GM20431 (cell line): ENCODE results near the gene PPP4C.

Source experiments
- in situ Hi-C: fragments of 300-500 bp; cut with MseI, MboI; formaldehyde crosslinking; loops from one replicate; pipeline ENCODE4 v1.15.0; 2020; ENCODE audit warnings: low sequenced_read_pairs; ENCODE audit not compliant: unreplicated experiment

Gene PPP4C

DNA sequence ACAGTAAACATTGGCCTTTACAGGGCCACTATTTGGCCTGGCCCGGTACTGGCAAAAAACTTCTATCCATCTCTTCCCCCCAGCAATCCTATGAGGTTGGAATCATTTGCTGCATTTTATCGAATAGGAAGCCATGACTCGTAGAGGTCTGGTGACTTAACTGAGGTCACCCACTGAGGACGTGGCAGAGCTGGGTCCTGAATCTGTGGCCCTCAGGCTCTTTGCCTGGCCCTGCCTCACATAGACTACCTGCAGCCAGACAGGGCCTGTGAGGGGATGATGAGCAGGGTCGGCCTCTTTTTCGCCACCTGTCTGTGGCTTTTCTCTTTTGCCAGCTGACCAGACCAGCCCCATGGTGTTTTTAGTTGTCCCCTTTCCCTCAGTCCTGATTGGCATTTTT is 1.9 kb downstream of the PPP4C start:
- in situ Hi-C loops: no loop called here

DNA sequence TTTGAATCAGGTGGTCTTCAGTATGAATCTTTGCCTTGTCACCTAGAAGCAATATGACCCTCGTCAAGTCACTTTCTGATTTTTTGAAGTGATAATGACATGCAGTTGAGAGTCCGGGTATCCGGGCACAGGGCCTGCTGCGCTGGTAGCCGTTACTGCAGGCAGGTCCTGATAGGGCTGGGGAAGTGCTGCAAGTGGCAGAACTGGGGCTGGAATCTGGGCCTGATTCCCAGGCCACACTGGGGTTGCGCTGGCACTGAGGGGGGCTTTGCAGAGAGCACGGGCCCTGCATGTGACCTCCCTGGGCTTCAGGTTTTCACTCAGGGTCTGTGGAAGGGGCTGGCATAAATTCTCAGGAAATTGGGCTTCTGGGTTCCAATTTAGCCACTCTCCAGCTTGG is 3.0 kb downstream of the PPP4C start:
- in situ Hi-C loops: no loop called here

DNA sequence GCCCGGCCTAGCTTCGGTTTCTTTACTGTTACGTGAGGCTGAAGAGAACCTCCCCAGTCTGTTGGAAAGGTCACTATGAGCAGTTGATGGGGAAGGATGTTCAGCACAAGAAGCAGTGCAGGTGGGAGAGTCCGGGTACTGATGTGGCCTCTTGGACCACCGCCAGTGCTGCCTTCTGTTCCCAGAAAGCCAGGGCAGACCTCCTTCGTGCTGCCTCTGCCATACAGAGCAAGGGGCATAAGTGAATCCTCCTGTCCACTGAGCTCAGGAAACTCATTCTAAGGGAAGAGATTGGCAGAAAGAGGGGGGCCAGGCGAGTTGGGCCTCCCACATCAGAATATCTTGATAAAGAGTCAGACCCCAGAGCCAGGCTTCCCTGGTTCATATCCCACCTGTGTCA is 3.7 kb downstream of the PPP4C start:
- in situ Hi-C loops: no loop called here

DNA sequence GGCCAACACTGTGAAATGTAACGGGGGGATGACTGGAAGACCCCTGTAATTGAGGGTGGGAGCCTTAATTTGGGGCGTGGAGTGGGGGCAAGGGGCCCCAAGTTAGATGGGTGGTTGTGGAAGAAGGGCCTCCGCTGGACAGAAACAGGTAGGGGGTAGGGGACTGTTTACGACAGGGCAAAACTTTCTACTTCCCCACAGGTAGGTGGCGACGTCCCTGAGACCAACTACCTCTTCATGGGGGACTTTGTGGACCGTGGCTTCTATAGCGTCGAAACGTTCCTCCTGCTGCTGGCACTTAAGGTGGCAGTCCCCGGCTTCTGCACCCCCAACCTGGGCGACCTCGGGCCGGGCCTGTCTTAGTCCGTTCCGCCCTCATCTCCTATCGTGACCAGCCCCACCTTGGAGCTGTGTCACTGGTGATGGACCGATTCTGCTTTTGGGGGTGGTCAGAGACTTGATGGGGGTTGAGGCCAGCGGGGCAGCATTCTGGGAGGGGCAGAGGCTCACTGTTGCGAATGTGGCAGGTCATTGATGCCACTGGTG is 6.8 kb downstream of the PPP4C start:
- in situ Hi-C loops: no loop called here

DNA sequence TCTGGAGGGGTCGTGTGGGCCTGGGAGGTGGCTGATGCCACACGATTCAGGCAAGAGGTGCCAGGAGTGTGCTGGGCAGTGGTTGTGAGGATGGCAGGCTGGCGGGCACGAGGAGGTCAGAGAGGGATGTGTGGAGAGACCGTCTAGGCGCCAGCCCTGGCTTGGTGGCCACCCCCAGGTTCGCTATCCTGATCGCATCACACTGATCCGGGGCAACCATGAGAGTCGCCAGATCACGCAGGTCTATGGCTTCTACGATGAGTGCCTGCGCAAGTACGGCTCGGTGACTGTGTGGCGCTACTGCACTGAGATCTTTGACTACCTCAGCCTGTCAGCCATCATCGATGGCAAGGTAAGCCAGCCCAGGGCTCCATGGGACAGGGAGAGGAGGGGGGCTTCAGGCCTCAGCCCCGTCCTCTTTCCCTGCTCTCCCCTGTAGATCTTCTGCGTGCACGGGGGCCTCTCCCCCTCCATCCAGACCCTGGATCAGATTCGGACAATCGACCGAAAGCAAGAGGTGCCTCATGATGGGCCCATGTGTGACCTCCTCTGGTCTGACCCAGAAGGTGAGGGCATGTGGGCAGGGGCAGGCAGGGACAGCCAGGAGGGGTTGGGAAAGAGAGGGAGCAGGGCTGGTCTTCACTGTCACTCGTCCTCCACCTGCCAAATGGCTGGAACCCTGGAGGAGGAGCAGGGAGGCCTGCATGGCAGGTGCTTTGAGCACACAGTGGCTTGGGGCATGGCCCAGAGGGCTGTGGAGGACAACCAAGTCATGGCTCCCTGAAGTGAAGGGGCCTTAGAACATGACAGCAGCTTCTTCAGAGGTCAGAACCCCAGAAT is 7.6 kb downstream of the PPP4C start:
- in situ Hi-C loops: no loop called here

DNA sequence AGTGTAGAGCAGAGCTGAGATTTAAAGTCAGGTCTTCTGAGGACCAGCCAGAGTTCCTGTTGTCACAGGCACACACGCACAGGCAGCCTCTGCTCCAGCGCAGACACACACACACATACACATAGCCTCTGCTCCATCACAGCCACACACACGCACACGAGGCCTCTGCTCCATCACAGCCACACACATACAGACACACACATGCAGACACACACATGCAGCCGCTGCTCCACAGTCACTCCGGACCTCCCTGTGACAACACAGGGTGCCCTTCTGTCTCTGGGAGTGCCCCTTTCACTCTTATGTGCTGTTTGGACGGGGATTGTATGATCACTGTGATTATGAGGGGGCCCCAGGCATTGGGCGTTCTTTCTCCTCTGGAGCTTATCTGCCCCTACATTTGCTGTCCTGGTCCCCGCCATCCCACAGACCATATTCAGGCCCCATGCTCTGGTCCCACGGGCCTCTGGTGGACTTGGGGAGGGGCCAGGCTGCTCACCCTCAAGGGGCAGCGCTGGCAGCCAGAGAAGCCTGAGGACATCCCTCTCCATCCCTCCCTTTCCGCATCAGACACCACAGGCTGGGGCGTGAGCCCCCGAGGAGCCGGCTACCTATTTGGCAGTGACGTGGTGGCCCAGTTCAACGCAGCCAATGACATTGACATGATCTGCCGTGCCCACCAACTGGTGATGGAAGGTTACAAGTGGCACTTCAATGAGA is 8.5 kb downstream of the PPP4C start:
- in situ Hi-C loops: no loop called here

DNA sequence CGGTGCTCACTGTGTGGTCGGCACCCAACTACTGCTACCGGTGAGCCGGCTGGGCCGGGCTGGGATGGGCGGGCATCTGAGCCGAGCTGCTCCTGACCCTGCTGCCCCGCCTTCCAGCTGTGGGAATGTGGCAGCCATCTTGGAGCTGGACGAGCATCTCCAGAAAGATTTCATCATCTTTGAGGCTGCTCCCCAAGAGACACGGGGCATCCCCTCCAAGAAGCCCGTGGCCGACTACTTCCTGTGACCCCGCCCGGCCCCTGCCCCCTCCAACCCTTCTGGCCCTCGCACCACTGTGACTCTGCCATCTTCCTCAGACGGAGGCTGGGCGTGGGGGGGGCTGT is 9.0 kb downstream of the PPP4C start:
- in situ Hi-C loops: no loop called here

DNA sequence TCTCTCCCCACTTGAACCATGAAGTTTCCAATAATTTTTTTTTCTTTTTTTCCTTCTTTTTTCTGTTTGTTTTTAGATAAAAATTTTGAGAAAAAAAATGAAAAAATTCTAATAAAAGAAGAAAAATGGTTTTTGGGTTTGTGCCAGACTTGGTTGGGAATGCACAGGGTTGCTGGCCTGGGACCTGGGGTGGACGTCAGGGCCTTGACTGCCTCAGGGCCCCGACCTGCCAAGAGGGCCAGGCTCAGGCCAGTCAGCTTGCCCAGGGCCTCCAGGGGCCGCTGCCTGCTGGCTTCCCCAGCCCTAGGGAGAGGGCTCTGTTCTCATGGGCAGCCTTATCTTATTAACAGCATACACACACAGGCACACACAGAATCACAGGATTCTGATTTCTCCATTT is 9.5 kb downstream of the PPP4C start:
- in situ Hi-C loops: no loop called here

DNA sequence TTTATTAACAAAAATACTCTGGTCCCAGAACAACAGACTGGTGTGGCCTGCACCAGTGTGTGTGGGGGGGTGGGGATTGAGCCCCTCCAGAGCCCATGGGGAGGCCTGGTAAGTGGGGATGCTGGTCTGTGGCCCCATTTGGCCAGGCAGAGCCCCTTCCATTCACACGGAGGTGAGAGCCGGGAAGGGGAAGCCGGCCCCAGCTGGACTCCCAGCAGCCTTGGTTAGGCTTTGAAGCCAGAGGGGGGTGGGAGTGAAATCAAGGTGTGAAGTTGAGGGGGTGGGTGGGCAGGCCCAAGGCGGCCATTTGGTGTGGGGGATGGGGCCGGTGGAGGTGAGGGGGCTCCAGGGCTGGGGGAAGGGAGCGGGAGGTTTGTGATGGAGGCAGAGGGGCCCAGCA is 10.0 kb downstream of the PPP4C start:
- in situ Hi-C loops: no loop called here

DNA sequence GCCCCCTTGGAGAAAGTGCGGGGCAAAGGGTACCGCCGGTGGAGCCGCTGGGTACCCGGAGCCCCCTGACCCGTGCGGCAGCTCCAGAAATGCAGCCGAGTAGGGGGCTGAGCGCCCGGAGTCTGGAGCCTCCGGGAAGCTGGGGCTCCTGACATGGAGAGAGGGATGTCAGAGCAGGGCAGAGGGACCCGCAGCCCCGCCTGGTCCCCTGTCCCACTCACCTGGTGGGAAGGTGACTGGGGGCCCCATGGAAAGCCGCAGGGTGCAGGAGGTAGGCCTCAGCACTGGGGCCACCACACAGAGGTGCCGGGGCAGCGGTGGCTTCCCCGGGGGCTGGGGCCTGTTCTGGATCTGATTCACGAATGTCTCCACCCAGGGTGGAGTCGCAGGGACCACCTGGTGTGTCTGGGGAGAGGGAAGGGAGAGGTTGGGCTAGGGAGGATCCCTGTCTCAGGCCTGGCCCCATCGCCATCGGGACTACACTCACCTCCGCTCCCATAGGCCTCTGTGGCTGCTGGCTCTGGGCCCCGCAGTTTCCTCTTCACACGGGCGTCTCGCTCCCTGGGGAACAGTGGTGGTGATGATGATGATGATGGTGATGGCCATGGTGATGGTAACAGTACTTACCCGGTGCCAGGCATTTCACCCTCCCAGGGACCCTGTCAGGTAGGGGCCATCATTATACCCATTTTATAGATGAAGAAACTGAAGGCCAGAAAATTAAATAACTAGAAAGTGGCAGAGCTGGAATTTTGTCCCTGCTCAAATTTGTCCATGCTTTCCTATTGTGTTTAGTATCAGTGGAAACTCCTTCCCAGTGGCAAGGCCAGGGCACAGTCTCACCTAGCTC is 10.7 kb downstream of the PPP4C start:
- in situ Hi-C loops: no loop called here

DNA sequence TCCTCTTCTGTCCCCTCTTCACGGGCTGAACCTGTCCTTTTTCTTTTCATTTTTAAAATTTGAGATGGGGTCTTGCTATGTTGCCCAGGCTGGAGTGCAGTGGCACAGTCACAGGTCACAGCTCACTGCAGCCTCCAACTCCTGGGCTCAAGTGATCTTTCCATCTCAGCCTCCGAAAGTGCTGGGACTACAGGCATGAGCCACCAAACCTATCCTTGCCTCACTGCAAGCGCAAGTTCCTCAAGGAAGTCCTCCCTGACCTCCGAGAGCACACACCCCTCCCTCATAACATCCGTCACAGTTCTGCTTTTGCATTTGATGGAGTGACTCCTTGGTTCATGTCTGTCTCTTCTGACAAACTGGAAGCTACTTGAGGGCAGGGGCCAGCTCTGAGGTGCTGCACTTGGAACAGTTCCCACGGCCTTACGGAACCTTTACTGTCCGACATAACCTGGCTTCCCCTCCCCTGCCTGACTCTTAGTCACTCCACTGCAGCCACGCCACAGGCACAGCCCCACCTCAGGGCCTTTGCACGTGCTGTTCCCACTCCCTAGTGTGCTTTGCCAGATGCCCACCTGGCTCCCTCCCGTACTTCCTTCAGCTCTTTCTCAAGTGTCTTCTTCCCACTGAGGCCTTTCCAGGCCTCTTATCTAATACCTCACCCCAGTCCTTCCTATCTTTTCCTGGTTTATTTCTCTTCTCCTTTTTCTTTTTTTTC is 11.5 kb downstream of the PPP4C start:
- in situ Hi-C loops: no loop called here

DNA sequence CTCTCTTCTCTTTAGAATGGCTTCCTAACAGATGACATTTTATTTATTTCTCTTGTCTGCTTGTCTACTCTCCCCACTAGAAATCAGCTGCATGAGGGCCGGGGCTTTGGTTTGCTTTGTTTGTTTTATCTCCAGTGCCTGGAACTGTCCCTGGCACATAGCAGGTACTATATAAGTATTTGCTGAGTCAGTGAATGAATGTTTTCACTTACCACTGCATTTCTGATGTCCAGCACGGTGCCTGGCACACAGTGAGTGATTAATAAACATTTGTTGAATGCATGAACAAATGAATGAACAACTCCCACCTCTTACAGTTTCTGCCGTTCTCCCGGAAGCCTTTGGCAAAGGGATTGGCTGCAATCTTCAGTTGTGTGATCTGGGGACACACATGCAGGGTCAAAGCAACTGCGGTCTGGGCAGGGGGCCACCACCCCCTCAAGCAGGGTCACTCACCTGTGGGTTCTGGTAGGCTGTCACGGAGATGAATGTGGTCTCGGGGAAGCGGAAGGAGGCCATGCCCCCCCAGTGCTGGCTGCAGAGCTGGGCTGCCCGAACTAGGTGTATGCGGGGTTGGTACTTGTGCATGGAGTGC is 12.5 kb downstream of the PPP4C start:
- in situ Hi-C loops: no loop called here

DNA sequence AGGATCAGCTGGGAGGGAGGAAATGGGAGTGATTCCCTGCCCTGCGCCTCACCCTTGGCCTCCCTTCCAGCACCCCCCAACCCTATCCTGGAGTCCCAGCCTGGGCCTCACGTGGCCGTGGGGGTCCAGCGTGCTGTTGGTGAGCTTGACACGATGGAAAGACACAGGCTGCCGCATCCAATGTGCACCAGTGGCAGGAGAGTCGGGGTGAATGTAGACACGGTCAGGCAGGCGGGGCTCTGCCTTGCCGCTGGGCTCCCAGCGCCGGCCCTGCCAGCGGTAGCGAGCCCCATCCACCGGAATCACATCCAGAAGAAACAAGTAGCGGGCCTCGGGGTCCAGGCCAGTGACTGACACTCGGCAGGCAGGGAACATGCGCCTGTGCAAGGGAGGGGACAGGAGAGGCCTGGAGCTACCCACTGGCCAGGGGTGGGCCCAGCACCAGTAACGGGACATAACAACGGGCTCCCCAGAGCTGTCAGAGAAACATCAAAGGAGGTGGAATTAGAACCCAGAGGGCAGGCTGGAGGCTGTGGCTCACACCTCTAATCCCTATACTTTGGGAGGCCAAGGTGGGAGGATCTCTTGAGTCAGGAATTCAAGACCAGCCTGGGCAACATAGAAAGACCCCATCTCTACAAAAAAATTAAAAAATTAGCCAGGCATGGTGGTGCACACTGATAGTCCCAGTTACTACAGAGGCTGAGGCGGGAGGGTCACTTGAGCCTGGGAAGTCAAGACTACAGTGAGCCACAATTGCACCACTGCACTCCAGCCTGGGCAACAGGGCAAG is 13.2 kb downstream of the PPP4C start:
- in situ Hi-C loops: no loop called here

DNA sequence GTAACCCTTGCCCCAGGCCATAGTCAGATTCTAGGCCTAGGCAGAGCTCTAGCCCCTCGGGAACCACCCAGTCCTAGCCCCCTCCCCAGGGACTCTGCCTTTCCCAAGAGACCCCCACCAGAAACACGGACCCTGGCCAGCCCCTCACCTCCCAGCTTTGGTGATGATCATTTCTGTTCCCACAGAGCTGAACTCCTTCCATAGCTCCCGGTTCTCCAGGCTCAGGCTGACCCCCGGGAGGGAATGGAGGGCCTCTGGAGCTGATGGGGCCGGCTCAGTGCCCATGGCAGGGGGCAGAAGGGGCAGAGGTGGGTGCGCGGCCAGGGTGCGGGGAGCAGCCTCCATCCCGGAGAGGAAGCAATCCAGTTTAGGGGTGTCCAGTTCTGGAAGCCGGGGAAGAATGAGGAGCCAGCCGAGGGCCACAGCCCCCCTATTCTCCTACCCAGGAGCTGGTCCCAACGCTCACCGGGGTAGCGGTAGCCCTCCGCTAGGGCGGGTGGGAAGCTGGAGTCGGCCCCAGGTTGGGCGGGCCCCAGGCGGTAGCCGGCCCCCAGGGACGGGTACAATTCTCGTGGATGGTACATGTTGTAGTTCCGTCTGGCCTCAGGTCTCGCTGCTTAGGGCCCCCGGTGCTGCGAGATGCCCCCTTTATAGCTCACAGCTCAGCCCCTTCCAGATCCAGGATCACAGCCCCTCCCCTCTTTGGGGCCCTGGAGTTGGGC is 15.0 kb downstream of the PPP4C start:
- in situ Hi-C loops: no loop called here

DNA sequence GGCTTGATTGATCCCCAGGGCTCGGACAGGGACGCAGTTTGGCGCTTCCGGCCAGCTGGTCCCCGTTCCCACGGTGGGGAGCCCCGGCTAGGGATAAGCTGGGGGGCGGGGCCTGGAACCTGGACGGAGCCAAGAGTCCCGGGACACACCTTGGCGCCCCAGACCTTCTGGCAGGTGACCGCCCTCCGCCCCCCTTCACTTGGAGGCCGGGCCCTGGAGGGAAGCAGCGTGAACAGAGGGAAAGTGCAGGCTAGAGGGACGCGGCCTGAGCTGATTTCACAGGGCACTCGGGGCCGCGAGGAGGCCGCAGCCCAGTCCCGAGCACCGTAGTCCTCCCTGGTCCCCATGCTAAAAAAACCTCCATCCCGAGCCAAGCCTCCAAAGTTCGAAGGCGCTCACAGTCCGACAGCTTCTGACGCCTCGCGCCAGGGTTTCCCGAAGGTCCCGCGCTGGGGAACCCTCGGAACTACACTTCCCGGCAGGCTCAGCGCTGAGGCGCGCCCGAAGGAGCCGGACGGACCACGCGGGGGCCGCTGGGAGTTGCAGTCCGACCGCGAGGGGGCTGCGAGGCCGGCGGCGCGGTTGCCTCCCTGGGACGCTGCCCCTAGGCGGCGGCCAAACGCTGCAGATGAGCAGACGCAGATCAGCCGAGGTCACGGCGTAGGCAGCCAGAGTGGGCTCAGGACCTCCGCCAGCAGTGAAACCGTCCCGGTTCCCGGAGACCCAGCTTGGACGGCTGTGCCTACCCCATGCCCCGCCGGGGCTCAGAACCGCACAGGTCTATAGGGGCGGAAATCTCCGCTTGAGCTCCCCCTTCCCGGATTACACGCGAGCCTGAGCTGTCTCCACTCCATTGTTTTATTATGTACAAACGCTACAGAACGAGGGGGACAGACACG is 15.9 kb downstream of the PPP4C start, which contains the start of gene TBX6:
TBX6 (minus strand) TSS at position 451 of the 899 bp plus-strand sequence. CDS start 731 bp downstream, outside the sequence.
- in situ Hi-C loops: no loop called here

DNA sequence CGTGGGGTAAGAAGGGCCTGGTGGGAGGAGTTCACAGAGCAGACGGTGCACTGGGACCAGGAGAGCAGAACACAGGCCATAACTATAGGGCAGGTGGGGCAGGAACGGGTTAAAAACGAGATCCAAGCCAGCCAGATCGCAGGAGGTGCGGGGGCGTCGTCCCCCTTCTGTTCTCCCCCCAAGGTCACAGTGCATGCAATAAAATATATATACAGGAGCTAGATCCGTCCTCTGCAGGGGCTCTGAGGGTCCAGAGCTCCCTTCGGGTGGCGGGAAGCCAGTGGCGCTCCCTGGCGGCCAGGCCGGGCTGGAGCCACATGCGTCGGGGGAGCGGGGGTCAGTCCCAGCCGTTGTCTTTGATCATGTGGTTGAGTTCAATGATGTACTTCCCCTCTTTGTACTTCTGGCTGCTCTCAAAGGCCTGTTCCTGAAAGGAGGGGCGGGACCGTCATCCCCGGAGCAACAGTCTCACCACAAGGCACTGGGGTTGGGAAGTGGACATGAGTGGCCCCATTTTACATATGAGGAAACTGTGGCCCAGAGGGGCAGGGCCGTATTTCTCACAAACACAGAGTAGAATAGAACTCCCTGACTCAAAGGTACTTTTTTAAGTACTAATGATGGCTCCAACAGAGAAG is 16.7 kb downstream of the PPP4C start:
- in situ Hi-C loops: no loop called here
